ENCODE results near the gene CCNYL1.

GRCh38 chr2:207673431-207673830, 38.0 kb upstream of the CCNYL1 start:
- no peak for TF ChIP-seq CTCF (IDR thresholded peaks at IDR 0.05; ENCODE audit: poor library complexity, severe bottlenecking)
- no peak for TF ChIP-seq RAD21 (conservative IDR thresholded peaks at IDR 0.05)
- no peak for TF ChIP-seq EP300 (conservative IDR thresholded peaks at IDR 0.05; ENCODE audit: poor library complexity, severe bottlenecking)
- TF ChIP-seq EZH2 (IDR thresholded peaks at IDR 0.05; ENCODE audit: borderline replicate concordance, insufficient read depth, low read length, poor library complexity, severe bottlenecking) = no peak

Data from neural cell (in vitro differentiated cells).